Hepatocyte (in vitro differentiated cells): ENCODE results near the gene SLC8A1. TPM values are rescaled to one million over a fixed set of nuclear protein-coding genes. Genes with fewer than 3 reads are reported as not detected.

Source experiments
- DNase-seq: peaks from one replicate; pipeline ENCODE4 v3.0.0-alpha.2; 2016; ENCODE audit warnings: low spot score
- H2AFZ ChIP-seq: fragments of 200-600 bp; sonication (generic); 2 replicates; pipeline ENCODE4 v1.6.0; 2016; ENCODE audit warnings: antibody characterized with exemption, mild to moderate bottlenecking
- H3K27ac ChIP-seq: fragments of 200-600 bp; sonication (generic); 2 replicates; pipeline ENCODE4 v1.5.1; 2016; ENCODE audit warnings: mild to moderate bottlenecking
- H3K27me3 ChIP-seq: fragments of 200-600 bp; sonication (generic); 2 replicates; pipeline ENCODE4 v1.6.1; 2016
- H3K36me3 ChIP-seq: fragments of 200-600 bp; sonication (generic); replicated peaks from 2 replicates; pipeline ENCODE4 v1.5.1; 2016; ENCODE audit warnings: low read depth; ENCODE audit not compliant: insufficient read depth
- H3K4me1 ChIP-seq: fragments of 200-600 bp; sonication (generic); 2 replicates; pipeline ENCODE4 v1.5.1; 2016; ENCODE audit warnings: mild to moderate bottlenecking, moderate library complexity; ENCODE audit not compliant: insufficient read depth
- H3K4me2 ChIP-seq: fragments of 200-600 bp; sonication (generic); 2 replicates; pipeline ENCODE4 v1.6.0; 2016
- H3K4me3 ChIP-seq: fragments of 200-600 bp; sonication (generic); 2 replicates; pipeline ENCODE4 v1.5.1; 2016; ENCODE audit warnings: mild to moderate bottlenecking
- H3K79me2 ChIP-seq: fragments of 200-600 bp; sonication (generic); 2 replicates; pipeline ENCODE4 v1.6.0; 2017; ENCODE audit warnings: mild to moderate bottlenecking
- H3K9me2 ChIP-seq: fragments of 200-600 bp; sonication (generic); replicated peaks from 2 replicates; pipeline ENCODE4 v1.6.0; 2017; ENCODE audit warnings: mild to moderate bottlenecking; ENCODE audit not compliant: insufficient read depth
- H3K9me3 ChIP-seq: fragments of 200-600 bp; sonication (generic); 2 replicates; pipeline ENCODE4 v1.5.1; 2016; ENCODE audit warnings: low read depth, mild to moderate bottlenecking
- H4K20me1 ChIP-seq: fragments of 200-600 bp; sonication (generic); 2 replicates; pipeline ENCODE4 v1.6.0; 2016; ENCODE audit warnings: mild to moderate bottlenecking; ENCODE audit not compliant: insufficient read depth, poor library complexity, severe bottlenecking
- EZH2 ChIP-seq: fragments of 200-600 bp; sonication (generic); IDR thresholded peaks from 2 replicates; pipeline ENCODE4 v1.6.1; 2016; ENCODE audit warnings: antibody characterized with exemption, mild to moderate bottlenecking, borderline replicate concordance
- EZH2phosphoT487 ChIP-seq: fragments of 200-600 bp; sonication (generic); IDR thresholded peaks from one replicate; pipeline ENCODE4 v1.6.1; 2018; ENCODE audit warnings: antibody characterized with exemption, mild to moderate bottlenecking, low read depth, moderate library complexity; ENCODE audit not compliant: unreplicated experiment, severe bottlenecking
- WGBS: methylation state at CpG from one replicate; pipeline ENCODE4 v1.1.6; 2016; ENCODE audit warnings: low lambda C conversion rate; ENCODE audit errors: missing lambda C conversion rate; 5-methylcytosine and 5-hydroxymethylcytosine counted together
- polyA plus RNA-seq: library from polyadenylated mRNA; unstranded; fragments of >200 nt; fragmentation: Nextera tagmentation; extraction: Ambion mirVana; gene quantifications from 2 replicates; pipeline ENCODE4 v1.2.1, GENCODE V29; 2016
- total RNA-seq: library from RNA; depleted of rRNA; stranded (reverse); fragments of >200 nt; gene quantifications from 2 replicates; pipeline ENCODE4 v1.2.3, GENCODE V29; 2014
- TF ChIP-seq, protein P1 (sequence below): fragments of 200-600 bp; sonication (generic); IDR thresholded peaks from 2 replicates; pipeline ENCODE4 v1.5.1; 2016; ENCODE audit warnings: antibody characterized with exemption, mild to moderate bottlenecking; ENCODE audit not compliant: poor library complexity

SLC8A1 gene
- total and polyA plus RNA-seq, 2 experiments from 2014 or later: 2.2 to 8.9 TPM

DNA sequence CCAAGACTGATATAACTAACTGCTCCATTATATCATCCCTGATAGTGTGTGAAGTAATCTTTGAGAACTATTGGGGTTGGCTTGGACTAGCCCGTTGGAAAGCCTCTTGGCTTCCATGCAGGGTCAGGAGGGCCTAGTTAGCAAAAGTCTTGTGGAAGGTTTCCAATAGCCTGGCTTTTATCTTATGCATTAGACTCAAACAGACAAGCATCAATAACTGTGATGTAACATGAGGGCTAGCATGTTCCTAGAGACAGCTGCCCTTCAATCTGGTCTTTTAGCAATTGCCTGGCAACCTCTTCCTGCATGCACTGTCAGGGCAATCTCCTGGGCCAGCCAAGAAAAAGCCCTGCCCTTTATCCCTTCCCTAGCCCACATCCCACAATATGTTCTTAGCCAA lies 18.2 kb downstream of the SLC8A1 start:
- no peaks in the 10 kb centered on the region for H3K27me3 ChIP-seq
- H3K36me3 ChIP-seq: no peaks in the 10 kb centered on the region
- H3K4me1 ChIP-seq: no peaks in the 10 kb centered on the region
- H3K9me2 ChIP-seq: no peaks in the 10 kb centered on the region
- H4K20me1 ChIP-seq: no peaks in the 10 kb centered on the region
- H3K4me3 ChIP-seq: no peak overlapping the region
- no peak overlapping the region for H2AFZ ChIP-seq
- WGBS: 76% methylated on average over 1 of the region's 1 CpG
- TF ChIP-seq EZH2phosphoT487 (no peak), EZH2 (no peak)
- TF ChIP-seq, protein P1, sequence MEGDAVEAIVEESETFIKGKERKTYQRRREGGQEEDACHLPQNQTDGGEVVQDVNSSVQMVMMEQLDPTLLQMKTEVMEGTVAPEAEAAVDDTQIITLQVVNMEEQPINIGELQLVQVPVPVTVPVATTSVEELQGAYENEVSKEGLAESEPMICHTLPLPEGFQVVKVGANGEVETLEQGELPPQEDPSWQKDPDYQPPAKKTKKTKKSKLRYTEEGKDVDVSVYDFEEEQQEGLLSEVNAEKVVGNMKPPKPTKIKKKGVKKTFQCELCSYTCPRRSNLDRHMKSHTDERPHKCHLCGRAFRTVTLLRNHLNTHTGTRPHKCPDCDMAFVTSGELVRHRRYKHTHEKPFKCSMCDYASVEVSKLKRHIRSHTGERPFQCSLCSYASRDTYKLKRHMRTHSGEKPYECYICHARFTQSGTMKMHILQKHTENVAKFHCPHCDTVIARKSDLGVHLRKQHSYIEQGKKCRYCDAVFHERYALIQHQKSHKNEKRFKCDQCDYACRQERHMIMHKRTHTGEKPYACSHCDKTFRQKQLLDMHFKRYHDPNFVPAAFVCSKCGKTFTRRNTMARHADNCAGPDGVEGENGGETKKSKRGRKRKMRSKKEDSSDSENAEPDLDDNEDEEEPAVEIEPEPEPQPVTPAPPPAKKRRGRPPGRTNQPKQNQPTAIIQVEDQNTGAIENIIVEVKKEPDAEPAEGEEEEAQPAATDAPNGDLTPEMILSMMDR: no peak
- no peaks in the 10 kb centered on the region for H3K9me3 ChIP-seq
- no peaks in the 10 kb centered on the region for H3K79me2 ChIP-seq
- H3K27ac ChIP-seq: no peak overlapping the region
- no peak for DNase-seq
- H3K4me2 ChIP-seq: no peak overlapping the region

DNA sequence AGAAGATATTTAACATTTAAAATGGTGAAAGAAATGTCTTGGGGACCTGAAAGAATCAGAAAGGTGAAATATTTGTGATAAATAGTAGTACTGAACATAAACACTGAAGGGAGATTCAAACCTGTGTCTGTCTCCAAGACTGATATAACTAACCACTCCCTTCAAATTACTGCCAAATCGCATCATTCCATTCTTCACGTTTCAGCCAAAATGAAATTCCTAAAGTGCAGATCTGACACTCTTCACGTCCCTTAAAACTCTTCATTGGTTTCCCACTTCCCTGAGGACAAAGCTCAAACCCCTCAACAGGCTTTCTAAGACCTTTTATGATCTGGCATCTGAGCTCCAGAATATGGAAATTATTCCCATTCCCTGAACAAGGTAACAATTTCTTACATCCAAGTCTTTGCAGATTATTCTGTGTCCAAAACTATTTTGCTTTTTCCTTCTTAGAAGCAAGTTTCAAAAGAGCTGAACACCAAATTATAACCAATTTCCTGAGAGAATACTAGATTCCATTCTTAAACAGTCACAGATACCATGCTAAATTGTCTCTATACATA lies 18.9 kb downstream of the SLC8A1 start:
- Histone ChIP-seq H3K4me3 (no peak overlapping the region), H3K27ac (no peak overlapping the region), H2AFZ (no peak overlapping the region), H3K36me3 (no peaks in the 10 kb centered on the region), H3K27me3 (no peaks in the 10 kb centered on the region), H3K4me1 (no peaks in the 10 kb centered on the region), H3K9me3 (no peaks in the 10 kb centered on the region), H3K4me2 (no peak overlapping the region), H4K20me1 (no peaks in the 10 kb centered on the region), H3K9me2 (no peaks in the 10 kb centered on the region), H3K79me2 (no peaks in the 10 kb centered on the region)
- 91% methylated on average over 3 of the region's 3 CpGs for WGBS
- DNase-seq: no peak
- TF ChIP-seq, protein P1: no peak
- TF ChIP-seq EZH2phosphoT487: no peak
- no peak for TF ChIP-seq EZH2

DNA sequence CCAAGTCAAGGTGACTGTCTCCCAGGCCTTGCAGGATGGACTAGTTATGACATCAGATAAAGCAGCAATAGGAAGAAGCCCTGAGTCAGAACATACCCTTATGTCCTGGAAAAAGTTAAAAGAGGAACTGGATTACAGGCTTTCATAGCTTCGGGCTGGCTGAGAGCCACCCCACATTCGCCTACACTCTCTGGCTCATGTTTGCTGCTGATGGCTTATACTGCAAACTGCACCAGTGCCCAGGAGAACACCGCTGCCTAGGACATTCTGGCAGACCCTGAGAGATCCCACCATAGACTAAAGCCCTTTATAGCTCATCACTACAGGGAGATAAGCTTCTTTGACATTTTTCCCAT lies 20.3 kb downstream of the SLC8A1 start:
- H3K9me3 ChIP-seq: no peaks in the 10 kb centered on the region
- H3K9me2 ChIP-seq: no peaks in the 10 kb centered on the region
- H3K4me1 ChIP-seq: no peaks in the 10 kb centered on the region
- no peaks in the 10 kb centered on the region for H3K79me2 ChIP-seq
- H3K27ac ChIP-seq: no peak overlapping the region
- H3K4me2 ChIP-seq: no peak overlapping the region
- no peaks in the 10 kb centered on the region for H3K36me3 ChIP-seq
- no peaks in the 10 kb centered on the region for H4K20me1 ChIP-seq
- WGBS: 80% methylated on average over 3 of the region's 3 CpGs
- no peak overlapping the region for H2AFZ ChIP-seq
- no peak for DNase-seq
- TF ChIP-seq EZH2: no peak
- no peak for TF ChIP-seq EZH2phosphoT487
- TF ChIP-seq, protein P1: no peak
- H3K4me3 ChIP-seq: no peak overlapping the region
- H3K27me3 ChIP-seq: no peaks in the 10 kb centered on the region
